OCI-LY7 (cell line): ENCODE data around the gene CDON.

ENCODE experiments used
- CTCF ChIP-seq: fragments of 200-600 bp; sonication (generic); conservative IDR thresholded peaks from 2 replicates; pipeline ENCODE4 v1.5.1; 2014; ENCODE audit warnings: mild to moderate bottlenecking, antibody characterized with exemption, low read length, moderate library complexity, mixed read lengths
- EZH2phosphoT487 ChIP-seq: fragments of 200-600 bp; sonication (generic); IDR thresholded peaks from 2 replicates; pipeline ENCODE4 v1.6.1; 2018; ENCODE audit warnings: low read depth, borderline replicate concordance, mild to moderate bottlenecking, mixed run types, antibody characterized with exemption, low read length, moderate library complexity, mixed read lengths

- TF ChIP-seq CTCF: no peak
- no peak for TF ChIP-seq EZH2phosphoT487
Observed at GRCh38 chr11:125977333-125977732, 85.3 kb downstream of the CDON start.
